ENCODE data around the gene IFRD2.

The IFRD2 gene

DNA sequence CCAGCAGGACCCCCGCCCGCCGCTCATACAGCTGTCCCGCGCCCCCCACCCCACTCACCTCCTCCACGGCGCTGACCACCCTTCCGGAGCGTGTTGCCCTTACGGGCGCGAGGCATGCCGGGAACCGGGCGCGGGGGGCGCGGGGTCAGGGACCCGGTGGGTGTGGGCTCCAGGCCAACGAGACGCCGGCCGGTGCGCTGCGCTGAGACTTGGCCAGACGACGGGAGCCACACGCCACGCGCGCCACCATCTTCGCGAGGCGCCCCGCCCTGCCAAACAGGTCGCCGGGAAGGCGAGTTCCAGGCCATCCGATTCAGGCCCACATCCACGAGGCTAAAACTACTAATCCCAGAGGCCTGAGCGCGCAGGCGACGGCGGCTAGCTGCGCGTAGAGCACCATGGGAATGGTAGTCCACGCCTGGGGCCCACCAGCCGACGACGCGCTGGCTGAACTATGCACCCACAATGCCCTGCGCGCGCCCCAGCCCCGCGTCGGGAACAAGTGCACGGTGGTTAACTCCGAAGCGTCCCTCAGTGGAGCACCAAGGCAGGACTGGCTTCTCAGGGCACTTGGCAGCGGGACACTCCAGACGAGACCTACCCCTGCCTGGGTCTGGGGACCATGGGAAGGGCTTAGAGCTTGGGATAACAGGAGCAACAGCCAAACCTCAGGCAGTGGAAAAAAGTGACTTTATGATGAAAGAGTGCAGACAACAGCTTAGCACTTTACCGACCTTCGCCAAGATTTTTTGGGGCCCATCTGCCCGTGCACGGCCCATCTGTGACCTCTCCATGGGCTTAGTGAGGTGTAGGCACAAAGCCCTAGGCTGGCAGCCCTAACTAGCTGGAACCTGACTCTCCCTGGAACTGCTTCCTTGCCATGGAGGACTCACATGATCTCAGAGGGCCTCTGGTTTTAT lies at the start of gene IFRD2:
TSS of gene IFRD2 (minus strand) at position 271 of the 920 bp plus-strand sequence. CDS start at position 116, 155 bp downstream.
- peak; percentile 87 to 90 (median 87) for DNase-seq (ENCODE audit: low read depth in 3 of 3, low spot score in 1 of 3)

- no peak for DNase-seq (ENCODE audit: low read depth in 3 of 3, low spot score in 1 of 3)
These were observed 49.3 kb upstream of the IFRD2 start for GRCh38 chr3:50341537-50341936.

DNA sequence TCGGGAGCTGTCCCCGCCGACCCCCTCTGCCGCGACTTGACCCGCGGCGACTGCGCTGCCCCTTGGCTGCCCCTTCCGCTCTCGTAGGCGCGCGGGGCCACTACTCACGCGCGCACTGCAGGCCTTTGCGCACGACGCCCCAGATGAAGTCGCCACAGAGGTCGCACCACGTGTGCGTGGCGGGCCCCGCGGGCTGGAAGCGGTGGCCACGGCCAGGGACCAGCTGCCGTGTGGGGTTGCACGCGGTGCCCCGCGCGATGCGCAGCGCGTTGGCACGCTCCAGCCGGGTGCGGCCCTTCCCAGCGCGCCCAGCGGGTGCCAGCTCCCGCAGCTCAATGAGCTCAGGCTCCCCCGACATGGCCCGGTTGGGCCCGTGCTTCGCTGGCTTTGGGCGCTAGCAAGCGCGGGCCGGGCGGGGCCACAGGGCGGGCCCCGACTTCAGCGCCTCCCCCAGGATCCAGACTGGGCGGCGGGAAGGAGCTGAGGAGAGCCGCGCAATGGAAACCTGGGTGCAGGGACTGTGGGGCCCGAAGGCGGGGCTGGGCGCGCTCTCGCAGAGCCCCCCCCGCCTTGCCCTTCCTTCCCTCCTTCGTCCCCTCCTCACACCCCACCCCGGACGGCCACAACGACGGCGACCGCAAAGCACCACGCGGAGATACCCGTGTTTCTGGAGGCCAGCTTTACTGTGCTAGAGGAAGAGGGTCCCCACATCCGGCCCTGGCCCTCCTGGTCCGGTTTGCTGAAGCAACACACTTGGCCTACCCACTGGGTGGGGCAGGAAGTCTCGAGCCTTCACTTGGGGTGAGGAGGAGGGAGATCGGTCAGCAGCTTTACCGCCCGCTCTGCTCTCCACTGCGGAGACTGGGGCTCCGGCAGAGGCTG lies 48.5 kb upstream of the IFRD2 start, which contains the start of gene RASSF1:
TSS of gene RASSF1 (minus strand) at position 389 of the 882 bp plus-strand sequence. CDS start at position 358, 31 bp downstream.
- peak in 1 of 3 donors; percentile 41 for DNase-seq (ENCODE audit: low read depth in 3 of 3, low spot score in 1 of 3)

GRCh38 chr3:50340147-50340447 lies 47.9 kb upstream of the IFRD2 start:
- DNase-seq (ENCODE audit: low read depth in 3 of 3, low spot score in 1 of 3) = no peak

- no peak for DNase-seq (ENCODE audit: low read depth in 3 of 3, low spot score in 1 of 3)
These were observed 47.4 kb upstream of the IFRD2 start for GRCh38 chr3:50339485-50340146.

DNA sequence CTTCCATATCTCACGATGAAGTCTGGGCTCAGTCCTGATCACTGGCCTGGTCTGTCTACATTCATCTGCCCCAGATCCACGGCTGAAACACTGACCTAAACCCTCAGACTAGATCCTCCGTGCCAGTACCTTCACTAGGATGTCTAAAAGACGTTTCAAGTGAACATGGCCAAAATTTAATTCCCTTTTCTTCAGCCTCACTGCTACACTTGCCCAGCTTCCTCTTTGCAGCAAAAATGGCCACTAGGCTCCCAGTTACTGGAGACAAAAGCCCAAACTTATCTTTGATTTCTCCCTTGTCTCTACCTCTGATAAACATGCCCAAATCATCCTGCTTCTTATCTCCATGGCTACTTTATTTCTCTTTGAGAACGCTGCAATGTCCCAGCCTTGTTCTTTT lies 46.7 kb upstream of the IFRD2 start:
- no peak for DNase-seq (ENCODE audit: low read depth in 3 of 3, low spot score in 1 of 3)

DNA sequence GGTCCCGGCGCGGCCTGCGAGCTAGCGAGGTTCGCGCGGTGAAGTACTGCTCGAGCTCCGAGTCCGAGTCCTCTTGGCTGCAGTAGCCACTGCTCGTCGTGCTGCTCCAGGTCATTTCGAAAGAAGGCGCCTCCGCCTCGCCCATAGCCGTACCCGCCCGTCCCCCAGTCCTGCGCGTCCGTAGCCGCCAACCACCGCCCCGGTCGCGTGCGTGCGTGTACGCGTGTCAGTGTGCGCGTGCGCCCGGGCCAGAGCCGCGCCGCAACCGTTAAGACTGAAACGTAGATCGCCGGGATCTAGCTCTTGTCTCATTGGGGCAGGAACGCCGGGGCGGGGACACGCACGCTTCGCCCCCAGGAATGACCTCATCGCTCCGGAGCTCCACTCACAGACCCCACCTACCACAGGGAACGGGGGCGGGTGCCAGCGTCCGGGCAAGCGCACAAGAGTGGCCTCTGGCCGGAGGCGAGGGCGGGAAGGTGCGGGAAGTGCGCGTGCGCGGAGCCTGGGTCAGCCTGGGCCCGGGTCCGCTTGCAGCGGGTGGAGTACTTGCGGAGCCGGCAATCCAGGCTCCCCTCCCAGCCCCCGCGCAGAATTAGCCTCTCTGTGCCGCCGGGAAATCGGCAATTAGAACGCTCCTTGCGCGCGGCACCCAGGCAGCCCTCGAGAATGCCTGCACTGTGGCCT lies 45.1 kb upstream of the IFRD2 start:
- peak; percentile 80 to 85 (median 83) for DNase-seq (ENCODE audit: low read depth in 3 of 3, low spot score in 1 of 3)

- DNase-seq (ENCODE audit: low read depth in 3 of 3, low spot score in 1 of 3) = no peak
These were observed 44.4 kb upstream of the IFRD2 start for GRCh38 chr3:50336452-50337174.

DNA sequence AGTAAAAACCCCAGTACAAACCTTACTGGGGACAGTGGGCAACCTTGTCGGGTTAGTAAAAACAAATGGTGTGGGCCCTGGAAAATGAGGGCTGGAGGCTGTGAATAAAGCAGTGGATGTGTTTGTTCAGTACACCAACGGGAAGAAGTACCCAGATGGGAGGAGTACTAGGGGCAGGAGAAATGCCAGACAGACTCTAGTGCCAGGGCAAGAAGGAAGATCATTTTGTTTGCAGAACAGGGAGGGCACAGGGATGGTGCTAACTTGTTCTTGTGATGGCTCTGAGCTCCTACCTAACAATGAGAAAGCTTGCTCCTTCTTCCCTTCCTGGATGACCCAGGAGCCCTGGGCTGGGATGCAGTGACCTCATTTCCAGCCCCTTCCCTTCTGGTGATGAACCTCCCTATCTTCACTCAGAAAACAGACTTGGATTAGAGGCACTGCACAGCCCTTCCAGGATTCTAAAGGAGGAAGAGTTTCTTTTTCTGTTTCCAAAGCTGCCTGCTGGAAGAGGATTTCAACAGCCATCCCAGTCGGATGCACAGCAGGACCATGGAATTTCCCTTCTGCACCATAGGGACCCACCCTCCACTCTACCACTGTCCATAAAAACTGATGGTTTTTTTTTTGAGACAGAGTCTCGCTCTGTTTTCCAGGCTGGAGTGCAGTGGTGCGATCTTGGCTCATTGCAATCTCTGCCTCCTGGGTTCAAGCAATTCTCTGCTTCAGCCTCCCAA lies 42.3 kb upstream of the IFRD2 start:
- DNase-seq (ENCODE audit: low read depth in 3 of 3, low spot score in 1 of 3) = no peak

DNA sequence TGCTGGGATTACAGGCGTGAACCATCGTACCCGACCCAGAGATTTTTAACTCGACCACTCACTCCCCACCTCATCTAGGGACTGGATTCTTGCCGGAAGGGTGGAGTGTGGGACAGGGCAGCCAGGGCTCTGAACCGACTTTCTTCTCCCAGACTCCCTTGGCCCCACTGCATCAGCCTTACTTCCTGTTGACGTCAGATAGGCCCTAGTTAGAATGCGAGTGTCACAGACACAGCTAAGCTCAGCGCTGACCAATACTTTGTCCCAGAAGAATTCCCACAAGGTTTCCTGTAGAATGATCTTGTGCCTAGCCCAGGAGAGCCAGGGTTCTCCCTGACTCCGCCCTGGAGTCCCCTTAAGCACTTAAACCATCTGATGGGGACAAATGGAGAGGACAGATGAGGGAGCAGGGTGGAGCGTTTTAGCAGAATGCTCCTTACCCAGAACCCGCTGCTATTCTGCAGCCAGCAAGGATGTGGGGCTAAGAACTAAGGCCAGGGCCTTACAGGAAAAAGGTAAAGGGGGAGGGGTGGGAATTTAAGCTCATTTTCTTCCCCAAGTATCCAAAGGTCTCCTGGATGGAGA lies 41.6 kb upstream of the IFRD2 start:
- DNase-seq (ENCODE audit: low read depth in 3 of 3, low spot score in 1 of 3) = no peak

GRCh38 chr3:50331364-50331907 lies 39.2 kb upstream of the IFRD2 start:
- DNase-seq (ENCODE audit: low read depth in 3 of 3, low spot score in 1 of 3) = no peak

DNA sequence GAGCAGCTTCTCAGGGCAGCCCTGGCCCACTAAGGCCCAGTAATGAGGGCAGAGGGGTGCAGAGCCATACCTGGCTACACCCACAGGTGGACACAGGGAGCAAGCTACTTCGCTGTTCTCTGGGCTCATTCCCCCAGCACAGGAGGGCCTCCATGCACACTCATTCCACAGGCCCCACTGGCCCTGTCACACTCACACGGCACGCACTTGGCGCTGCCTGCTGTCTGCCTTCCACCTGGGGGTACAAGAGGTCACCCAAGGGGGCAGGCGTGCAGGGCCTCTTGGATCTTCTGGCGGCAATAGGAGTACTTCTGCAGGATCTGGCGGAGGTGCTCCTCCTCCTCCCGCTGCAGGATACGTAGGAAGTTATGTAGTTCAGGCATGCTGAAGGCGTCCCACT lies 38.1 kb upstream of the IFRD2 start:
- no peak for DNase-seq (ENCODE audit: low read depth in 3 of 3, low spot score in 1 of 3)

DNA sequence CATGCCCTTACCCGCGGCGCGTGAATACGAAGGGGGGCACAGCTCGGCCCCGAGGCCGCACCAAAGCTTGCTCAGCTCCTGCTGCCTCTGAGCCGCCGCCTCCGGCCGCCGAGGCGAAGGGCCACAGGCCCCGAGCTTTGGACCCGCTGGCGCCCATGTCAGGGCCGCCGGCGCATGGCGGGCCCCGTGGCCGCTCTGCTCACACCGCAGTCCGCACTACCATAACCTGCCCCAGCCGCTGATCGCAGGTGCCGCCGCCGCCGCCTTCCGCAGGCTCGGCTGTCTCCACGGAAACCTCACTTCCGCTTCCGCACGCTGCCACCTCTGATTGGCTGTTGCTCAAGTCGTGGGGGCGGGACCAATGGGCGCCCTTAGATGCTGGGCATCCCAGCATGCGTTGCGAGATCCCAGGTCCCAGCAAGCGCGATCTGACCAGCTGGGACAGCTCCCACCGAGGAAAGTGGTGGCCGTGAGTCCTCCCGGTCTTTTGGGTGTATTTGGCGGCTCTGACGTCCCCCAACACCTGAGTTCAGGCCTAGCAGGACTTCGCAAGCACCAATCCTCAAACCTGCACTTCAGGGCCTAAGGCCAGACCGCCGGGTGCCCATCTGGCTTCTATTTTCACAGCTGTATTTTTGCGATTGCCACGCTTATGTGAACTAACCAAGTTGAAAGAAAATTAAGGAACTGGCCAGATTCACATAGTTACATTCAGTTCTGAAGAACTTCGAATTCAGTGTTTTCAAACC lies 35.9 kb upstream of the IFRD2 start, which contains the start of gene TUSC2:
TSS of gene TUSC2 (minus strand) at position 281 of the 749 bp plus-strand sequence. CDS start at position 157, 124 bp downstream.
- peak; percentile 80 to 88 (median 86) for DNase-seq (ENCODE audit: low read depth in 3 of 3, low spot score in 1 of 3)

- no peak for DNase-seq (ENCODE audit: low read depth in 3 of 3, low spot score in 1 of 3)
These were observed 34.9 kb upstream of the IFRD2 start for GRCh38 chr3:50327129-50327528.

DNA sequence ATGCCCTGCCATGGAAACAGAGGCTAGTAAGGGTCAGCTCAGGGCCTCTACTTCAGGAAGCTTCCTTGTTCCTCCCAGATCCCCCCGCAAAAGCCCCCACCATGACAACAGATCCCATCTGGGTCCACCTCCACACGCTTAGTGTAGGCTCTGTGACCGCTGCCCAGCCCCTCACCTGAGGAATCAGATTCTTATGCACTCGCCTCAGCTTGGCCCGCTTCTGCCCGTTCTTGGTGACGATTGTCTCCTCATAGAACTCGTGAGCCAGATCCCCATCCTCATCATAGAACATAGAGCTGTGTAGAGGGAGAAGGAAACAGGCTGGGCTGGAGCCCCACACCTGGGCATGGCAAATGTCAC lies 33.9 kb upstream of the IFRD2 start:
- DNase-seq (ENCODE audit: low read depth in 3 of 3, low spot score in 1 of 3) = no peak

- no peak for DNase-seq (ENCODE audit: low read depth in 3 of 3, low spot score in 1 of 3)
These were observed 33.4 kb upstream of the IFRD2 start for GRCh38 chr3:50325497-50326181.

DNA sequence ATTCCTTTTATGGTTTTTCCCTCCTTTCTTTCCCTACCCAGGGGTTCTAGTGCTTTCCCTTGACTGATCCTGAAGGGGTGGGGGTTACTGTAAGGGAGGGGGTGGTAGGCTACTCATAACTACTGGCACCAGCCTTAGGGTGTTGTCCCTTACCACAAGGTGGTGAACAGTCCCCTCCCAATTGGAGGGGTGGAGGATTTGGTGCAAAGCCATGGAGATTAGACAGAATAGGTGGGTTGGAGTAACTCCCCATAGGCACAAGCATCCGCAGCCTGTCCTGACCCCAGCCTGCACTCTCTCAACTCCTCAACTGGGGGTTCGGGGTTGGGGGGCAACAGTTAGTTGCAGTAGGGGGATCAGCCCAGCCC lies 32.9 kb upstream of the IFRD2 start:
- DNase-seq (ENCODE audit: low read depth in 3 of 3, low spot score in 1 of 3) = no peak

Measured in stimulated activated CD4-positive, alpha-beta T cell treated with anti-CD3 and anti-CD28 coated beads, TNF-alpha, amount 100 ng/mL, for 1 hour (primary cell).